Measurements from ENCODE around the gene SLC6A4. TPM values are rescaled to one million over a fixed set of nuclear protein-coding genes. Genes with fewer than 3 reads are reported as not detected.

Gene SLC6A4
- total RNA-seq, 1 experiment from 2014 or later, result 0.30 TPM

GRCh38 chr17:30226878-30227277 lies 8.6 kb downstream of the SLC6A4 start:
- no TSS peak for BruUV-seq (replicated peaks)
- Histone ChIP-seq H2AFZ (ENCODE audit: low read depth, low read length, poor library complexity, severe bottlenecking) (no peak overlapping the region), H3K79me2 (ENCODE audit: insufficient read depth, low read length) (no peaks in the 10 kb centered on the region), H3K9ac (ENCODE audit: low read length) (no peak overlapping the region), H3K27me3 (ENCODE audit: insufficient read depth, low read length) (0 out of 2 replicates have a peak, but pooled peaks cover 9% of the 10 kb centered on the region), H3K4me2 (ENCODE audit: low read length) (no peak overlapping the region), H4K20me1 (ENCODE audit: insufficient read depth) (no peaks in the 10 kb centered on the region), H3K36me3 (ENCODE audit: control insufficient read depth in 1 of 2, insufficient read depth in 2 of 2, low read length in 2 of 2) (no peaks in the 10 kb centered on the region), H3K9me2 (ENCODE audit: insufficient read depth) (no peaks in the 10 kb centered on the region), H3K9me3 (ENCODE audit: control insufficient read depth in 1 of 2, insufficient read depth in 1 of 2, low read depth in 1 of 2, low read length in 2 of 2) (no peaks in the 10 kb centered on the region), H3K4me3 (replicated peaks in 1 of 2; ENCODE audit: low read depth in 1 of 2, low read length in 2 of 2) (no peak overlapping the region), H3K27ac (ENCODE audit: low read depth, low read length) (no peak overlapping the region), H3K4me1 (ENCODE audit: control insufficient read depth in 1 of 2, insufficient read depth in 2 of 2, low read length in 2 of 2) (peaks cover 0 to 9% of the 10 kb centered on the region in 2 experiments; a peak in 1 of 4 replicates)
- no peak for TF ChIP-seq RAD21 (IDR thresholded peaks at IDR 0.05; ENCODE audit: low read depth)
- no peak for TF ChIP-seq POLR2A (IDR thresholded peaks at IDR 0.05; ENCODE audit: borderline replicate concordance, extremely low read depth, insufficient read depth, insufficient read length)
- TF ChIP-seq CEBPB (IDR thresholded peaks at IDR 0.05; ENCODE audit: low read depth), result no peak
- TF ChIP-seq FOSL1 (IDR thresholded peaks at IDR 0.05; ENCODE audit: low read depth), result no peak
- TF ChIP-seq ZNF274 (IDR thresholded peaks at IDR 0.05; ENCODE audit: low read depth, low read length), result no peak
- TF ChIP-seq CTCF (IDR thresholded peaks at IDR 0.05 in 2 of 3, conservative IDR thresholded peaks at IDR 0.05 in 1 of 3; ENCODE audit: borderline replicate concordance in 1 of 3, insufficient read depth in 1 of 3, low read depth in 2 of 3, low read length in 2 of 3), result no peak
- no peak for TF ChIP-seq JUND (IDR thresholded peaks at IDR 0.05)
- no peak for TF ChIP-seq TCF7L2 (IDR thresholded peaks at IDR 0.05; ENCODE audit: borderline replicate concordance, extremely low read depth, insufficient read depth, insufficient read length)
- TF ChIP-seq SP1 (IDR thresholded peaks at IDR 0.05; ENCODE audit: low read depth), result no peak
- no peak for TF ChIP-seq EGR1 (IDR thresholded peaks at IDR 0.05; ENCODE audit: low read depth)
- no peak for TF ChIP-seq REST (IDR thresholded peaks at IDR 0.05; ENCODE audit: low read depth)
- TF ChIP-seq ZBTB33 (IDR thresholded peaks at IDR 0.05; ENCODE audit: extremely low read depth, insufficient replicate concordance, low read length), result no peak
- no peak for TF ChIP-seq EZH2phosphoT487 (IDR thresholded peaks at IDR 0.05; ENCODE audit: borderline replicate concordance)
- no peak for TF ChIP-seq CBX3 (IDR thresholded peaks at IDR 0.05; ENCODE audit: low read depth)
- no peak for TF ChIP-seq MAX (IDR thresholded peaks at IDR 0.05)
- no peak for TF ChIP-seq ZFX (IDR thresholded peaks at IDR 0.05)
- TF ChIP-seq SIN3A (IDR thresholded peaks at IDR 0.05; ENCODE audit: low read depth), result no peak
- no peak for TF ChIP-seq ELF1 (IDR thresholded peaks at IDR 0.05; ENCODE audit: borderline replicate concordance, low read depth)
- TF ChIP-seq POLR2AphosphoS5 (IDR thresholded peaks at IDR 0.05; ENCODE audit: low read depth, low read length), result no peak
- TF ChIP-seq YY1 (IDR thresholded peaks at IDR 0.05; ENCODE audit: extremely low read depth, insufficient replicate concordance, low read depth, low read length), result no peak
- ChIA-PET RAD21 (ENCODE audit: low non-redundant PET in 1 of 2, low total read pairs in 2 of 2, uncharacterized antibody in 2 of 2, unreplicated experiment in 2 of 2) (no interaction called here), POLR2A (no interaction called here), CTCF (no interaction called here)
- no peak for ATAC-seq
- intact Hi-C loops (cut with micrococcal nuclease), result no loop called here
- no peak for DNase-seq (ENCODE audit: low read depth, low spot score)
